Medulla oblongata (tissue), 1 donor: Measurements from ENCODE around the gene LLGL1.

ENCODE experiments used
- DNase-seq: peaks from one replicate; pipeline ENCODE4 v3.0.0-alpha.2; 2015; ENCODE audit errors: extremely low spot score

LLGL1 gene

GRCh38 chr17:18270046-18270931, 44.9 kb downstream of the LLGL1 start:
- DNase-seq = no peak

GRCh38 chr17:18277076-18277475, 51.6 kb downstream of the LLGL1 start:
- DNase-seq = no peak

DNA sequence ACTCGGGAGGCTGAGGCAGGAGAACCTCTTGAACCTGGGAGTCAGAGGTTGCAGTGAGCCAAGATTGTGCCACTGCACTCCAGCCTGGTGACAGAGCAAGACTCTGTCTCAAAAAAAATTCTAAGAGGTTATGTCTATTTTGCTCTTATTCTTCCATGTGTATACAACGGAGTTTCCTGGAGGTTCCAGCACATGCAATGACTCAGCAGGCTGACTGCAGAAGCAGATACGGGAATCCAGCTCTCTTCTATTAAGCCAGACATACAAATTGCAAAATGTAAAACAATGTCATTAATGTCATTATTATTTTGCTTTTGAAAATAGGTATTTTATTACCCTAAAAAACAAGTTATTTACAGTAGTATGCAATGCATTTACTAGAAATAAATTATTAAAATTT, 53.4 kb downstream of the LLGL1 start:
- no peak for DNase-seq

- DNase-seq = no peak
These were observed 54.8 kb downstream of the LLGL1 start for GRCh38 chr17:18280249-18280648.

GRCh38 chr17:18280766-18281371, 55.4 kb downstream of the LLGL1 start:
- no peak for DNase-seq

DNA sequence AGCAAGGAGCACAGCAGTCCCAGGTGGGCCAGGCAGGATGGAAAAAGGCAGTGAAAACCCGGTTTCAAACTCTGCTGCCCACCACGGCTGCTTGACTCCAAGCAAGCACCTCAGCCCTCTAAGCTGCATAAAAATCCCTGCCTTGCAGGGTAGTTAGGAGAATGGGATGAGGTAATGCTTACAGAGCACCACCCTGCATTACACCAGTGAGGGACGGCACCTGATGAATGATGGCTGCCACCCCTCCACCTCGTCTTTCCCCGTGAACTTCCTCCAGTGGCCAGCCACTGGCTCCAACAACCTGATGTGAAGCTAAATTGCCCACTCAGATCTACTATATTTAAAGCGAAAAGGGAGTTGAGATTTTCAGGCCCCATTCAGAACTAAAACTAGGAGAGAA, 56.4 kb downstream of the LLGL1 start:
- no peak for DNase-seq

DNA sequence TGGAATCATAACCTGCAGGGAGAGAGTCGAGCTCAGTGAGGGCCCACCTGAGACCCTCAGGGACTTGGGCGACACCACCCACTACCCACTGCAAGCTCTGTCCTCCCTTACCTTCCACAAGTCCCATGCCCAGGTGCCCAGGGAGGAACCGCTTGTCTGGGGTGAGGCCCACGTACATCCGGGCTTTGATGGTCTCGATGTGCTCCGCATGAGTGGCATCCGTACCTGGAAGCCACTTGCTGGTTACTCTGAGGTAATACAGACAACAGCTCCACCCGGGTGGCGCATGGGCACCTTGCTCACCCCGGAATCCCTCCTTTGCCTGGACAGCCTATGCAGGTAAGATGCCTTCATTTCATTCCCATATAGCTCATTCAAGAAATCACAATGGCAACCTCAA, 59.9 kb downstream of the LLGL1 start:
- no peak for DNase-seq

DNA sequence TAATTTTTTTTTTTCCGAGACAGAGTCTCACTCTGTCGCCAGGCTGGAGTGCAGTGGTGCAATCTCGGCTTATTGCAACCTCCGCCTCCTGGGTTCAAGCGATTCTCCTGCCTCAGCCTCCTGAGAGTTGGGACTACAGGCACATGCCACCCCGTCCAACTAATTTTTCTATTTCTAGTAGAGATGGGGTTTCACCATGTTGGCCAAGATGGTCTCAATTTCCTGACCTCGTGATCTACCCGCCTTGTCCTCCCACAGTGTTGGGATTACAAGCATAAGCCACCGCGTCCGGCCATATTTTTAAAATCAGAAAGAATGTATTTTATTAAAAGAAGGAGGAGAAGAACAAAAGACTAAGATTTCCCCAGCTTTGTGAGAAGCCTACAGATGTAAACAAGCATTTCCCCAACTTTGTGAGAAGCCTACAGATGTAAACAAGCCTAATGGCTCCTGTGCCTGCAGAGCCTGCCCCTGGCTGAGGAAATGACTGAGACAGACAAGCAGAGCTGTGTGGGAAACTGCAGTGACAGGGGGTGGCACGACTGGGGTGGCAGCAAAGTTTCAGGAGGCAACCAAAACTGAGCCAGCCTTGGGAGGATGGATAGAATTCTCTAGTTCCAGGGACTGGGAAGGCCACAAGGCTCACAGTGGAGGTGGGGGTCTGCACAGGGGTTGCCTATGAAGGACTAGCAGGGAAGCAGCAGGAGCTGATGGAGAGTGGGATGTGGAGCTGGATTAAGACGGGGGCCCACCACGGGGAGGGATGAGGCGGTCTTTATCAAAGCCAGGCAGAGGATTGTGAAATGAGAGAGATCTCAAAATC, 66.5 kb downstream of the LLGL1 start:
- no peak for DNase-seq
